AG09309 (cell line): Measurements from ENCODE around the gene TRAF2.

Source experiments
- DNase-seq: peaks from one replicate; pipeline ENCODE4 v3.0.0-alpha.2; 2010; ENCODE audit warnings: low read depth
- H3K4me3 ChIP-seq: 2 replicates; pipeline ENCODE4 v1.5.1; 2011; ENCODE audit warnings: mild to moderate bottlenecking, low read depth, low read length, moderate library complexity; ENCODE audit not compliant: control insufficient read depth
- TF ChIP-seq, protein P1 (sequence below): IDR thresholded peaks from 2 replicates; pipeline ENCODE4 v1.5.1; 2011; ENCODE audit warnings: mild to moderate bottlenecking, low read depth, low read length, inconsistent platforms; ENCODE audit not compliant: insufficient read depth, control insufficient read depth; ENCODE audit errors: missing control alignments

Gene TRAF2

DNA sequence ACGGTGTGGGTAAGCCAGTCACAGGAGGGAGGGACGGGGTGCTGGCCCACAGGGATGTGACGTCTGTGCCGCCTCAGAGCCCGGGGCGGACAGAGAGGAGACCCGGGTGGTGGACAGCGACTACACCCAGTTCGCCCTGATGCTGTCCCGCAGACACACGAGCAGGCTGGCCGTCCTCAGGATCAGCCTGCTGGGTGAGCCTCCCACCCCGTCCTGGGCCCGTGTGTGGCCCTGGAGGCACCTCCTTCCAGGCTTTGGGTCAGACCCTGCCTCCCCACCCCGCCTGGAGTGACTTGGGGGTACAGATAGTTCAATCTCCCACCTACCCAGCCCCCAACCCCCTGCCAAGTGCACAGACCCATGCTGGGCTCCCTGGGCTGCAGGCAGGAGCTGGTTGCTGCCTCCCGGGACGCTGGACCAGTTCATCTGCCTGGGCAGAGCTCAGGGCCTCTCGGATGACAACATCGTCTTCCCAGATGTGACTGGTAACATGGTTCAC, 67.5 kb downstream of the TRAF2 start:
- no peak for DNase-seq
- H3K4me3 ChIP-seq, result no peak overlapping the region
- TF ChIP-seq, protein P1, sequence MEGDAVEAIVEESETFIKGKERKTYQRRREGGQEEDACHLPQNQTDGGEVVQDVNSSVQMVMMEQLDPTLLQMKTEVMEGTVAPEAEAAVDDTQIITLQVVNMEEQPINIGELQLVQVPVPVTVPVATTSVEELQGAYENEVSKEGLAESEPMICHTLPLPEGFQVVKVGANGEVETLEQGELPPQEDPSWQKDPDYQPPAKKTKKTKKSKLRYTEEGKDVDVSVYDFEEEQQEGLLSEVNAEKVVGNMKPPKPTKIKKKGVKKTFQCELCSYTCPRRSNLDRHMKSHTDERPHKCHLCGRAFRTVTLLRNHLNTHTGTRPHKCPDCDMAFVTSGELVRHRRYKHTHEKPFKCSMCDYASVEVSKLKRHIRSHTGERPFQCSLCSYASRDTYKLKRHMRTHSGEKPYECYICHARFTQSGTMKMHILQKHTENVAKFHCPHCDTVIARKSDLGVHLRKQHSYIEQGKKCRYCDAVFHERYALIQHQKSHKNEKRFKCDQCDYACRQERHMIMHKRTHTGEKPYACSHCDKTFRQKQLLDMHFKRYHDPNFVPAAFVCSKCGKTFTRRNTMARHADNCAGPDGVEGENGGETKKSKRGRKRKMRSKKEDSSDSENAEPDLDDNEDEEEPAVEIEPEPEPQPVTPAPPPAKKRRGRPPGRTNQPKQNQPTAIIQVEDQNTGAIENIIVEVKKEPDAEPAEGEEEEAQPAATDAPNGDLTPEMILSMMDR, result no peak

DNA sequence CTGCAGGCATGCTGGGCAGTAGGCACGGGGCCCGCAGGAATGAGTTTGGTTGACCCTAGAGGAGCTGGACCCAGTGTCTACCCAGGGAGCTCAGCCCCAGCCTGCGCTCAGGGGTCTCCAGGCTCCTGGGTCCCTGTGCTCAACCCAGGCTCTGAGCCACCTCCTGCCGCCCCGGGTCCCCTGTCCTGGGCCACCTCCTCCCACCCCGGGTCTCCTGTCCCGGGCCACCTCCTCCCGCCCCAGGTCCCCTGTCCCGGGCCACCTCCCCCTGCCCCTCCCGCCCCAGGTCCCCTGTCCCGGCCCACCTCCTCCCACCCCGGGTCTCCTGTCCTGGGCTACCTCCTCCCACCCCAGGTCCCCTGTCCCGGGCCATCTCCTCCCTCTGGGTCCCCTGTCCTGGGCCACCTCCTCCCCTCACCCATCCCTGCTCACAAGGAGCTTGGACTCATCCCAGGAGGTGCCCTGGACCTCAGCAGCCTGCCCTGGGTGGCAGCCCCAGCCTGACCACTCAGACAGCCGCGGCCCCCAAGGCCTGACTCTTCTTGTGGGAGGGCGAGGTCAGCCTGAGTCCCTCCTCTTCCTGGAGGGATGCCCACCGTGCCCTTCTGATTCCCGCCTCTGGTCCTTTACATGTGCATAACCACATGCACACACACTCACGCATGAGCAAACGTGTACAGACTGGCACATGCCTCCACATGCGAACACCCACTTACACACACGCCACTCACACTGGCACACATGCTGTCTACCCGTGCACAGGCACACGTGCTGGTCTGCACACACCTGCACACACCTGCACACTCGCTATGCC, 68.2 kb downstream of the TRAF2 start:
- TF ChIP-seq, protein P1, result no peak
- no peak for DNase-seq
- H3K4me3 ChIP-seq, result no peak overlapping the region

DNA sequence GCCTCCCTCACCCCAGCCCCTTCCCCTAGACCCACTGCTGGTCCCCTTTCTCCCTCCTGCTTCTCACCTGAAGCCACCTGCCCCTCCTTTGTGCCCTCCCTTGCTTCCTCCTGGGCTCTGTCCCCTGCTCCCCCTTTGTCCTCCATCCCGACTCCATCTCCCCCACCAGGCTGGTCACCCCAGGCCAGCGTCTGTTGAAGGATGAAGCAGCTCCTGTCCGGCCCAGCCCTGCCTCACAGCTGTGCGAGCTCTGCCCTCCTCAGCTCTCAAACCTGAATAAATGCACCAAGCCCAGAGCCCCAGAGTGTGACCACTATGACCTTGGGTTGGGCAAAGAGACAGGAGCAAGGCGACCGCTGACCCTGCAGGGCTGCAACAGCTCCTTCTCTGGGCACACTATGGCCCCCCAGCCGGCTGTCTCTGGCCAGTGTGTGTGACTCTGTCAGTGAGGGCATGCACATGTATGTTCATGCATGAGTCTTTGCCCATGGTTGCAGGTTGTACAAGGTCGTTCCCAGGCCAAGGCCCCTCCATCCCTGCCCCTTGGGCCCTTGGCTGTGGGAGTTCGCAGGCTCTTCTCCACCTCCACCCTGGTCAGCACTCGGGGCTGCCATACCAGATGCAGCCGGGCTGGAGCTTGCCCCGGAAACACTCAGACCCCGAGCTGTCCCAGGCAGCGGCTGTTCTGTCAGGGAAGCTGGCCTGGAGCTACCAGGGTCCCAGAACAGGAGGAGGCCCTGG, 69.1 kb downstream of the TRAF2 start:
- TF ChIP-seq, protein P1, result no peak
- no peak for DNase-seq
- no peak overlapping the region for H3K4me3 ChIP-seq

DNA sequence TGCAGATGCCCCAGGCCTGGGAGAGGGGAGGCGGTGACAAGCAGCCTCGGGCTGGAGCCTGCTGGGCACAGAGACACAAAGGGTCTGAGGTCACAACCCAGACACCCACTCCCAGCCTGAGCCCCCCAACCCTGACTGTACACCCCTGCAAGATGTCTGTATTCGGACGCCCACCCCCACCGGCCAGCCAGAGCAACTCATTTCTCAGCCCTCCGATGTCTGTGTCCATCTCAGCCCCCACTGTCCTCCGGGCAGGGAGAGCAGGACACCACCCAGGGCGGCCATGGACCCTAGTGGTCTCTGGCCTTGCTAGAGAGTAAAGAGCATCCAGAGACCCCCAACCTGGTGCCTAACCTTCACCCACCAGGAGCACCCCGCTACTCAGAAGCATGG, 69.6 kb downstream of the TRAF2 start:
- DNase-seq, result no peak
- TF ChIP-seq, protein P1, result no peak
- H3K4me3 ChIP-seq, result no peak overlapping the region

DNA sequence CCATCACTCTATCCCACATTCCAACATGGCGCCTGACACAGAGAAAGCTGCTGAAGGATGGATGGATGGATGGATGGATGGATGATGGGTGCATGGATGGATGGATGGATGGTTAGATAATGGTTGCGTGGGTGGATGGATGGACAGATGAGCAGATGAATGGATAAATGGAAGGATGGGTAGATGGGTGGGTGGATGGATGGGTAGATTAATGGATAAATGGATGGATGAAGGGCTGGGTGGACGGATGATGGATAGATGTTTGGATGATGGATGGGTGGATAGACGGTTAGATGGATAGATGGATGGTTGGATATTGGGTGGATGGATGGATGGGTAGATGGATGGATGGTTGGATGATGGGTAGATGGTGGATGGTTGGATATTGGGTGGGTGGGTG, 70.3 kb downstream of the TRAF2 start:
- DNase-seq, result no peak
- no peak overlapping the region for H3K4me3 ChIP-seq
- TF ChIP-seq, protein P1, result no peak

DNA sequence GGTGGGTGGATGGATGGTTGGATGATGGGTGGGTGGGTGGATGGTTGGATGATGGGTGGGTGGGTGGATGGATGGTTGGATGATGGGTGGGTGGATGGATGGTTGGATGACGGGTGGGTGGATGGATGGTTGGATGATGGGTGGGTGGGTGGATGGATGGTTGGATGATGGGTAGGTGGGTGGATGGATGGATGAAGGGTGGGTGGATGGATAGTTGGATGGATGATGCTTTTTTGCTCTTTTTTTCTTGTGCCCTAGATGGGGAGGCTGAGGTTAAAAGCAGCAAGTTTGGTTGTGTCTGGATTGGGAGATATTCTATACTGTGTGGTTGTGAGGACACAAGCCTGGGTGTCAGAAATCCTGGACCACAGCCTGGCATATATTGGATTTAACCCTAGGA, 71.1 kb downstream of the TRAF2 start:
- TF ChIP-seq, protein P1, result no peak
- no peak overlapping the region for H3K4me3 ChIP-seq
- DNase-seq, result no peak
